GM23338 (cell line): Measurements from ENCODE around the gene DIO3. TPM values are rescaled to one million over a fixed set of nuclear protein-coding genes. Genes with fewer than 3 reads are reported as not detected.

Experiments
- ATAC-seq: fragments of 200-7000 bp; cut with Tn5 transposase; 3 replicates; pipeline ENCODE4 v1.9.1; 2020
- DNase-seq: peaks from one replicate; pipeline ENCODE4 v3.0.0-alpha.2; 2015; ENCODE audit warnings: low spot score
- H2AFZ ChIP-seq: fragments of 200-600 bp; sonication (generic); 2 replicates; pipeline ENCODE4 v1.8.0; 2016; ENCODE audit warnings: antibody characterized with exemption, mild to moderate bottlenecking, moderate library complexity
- H3F3A ChIP-seq: fragments of 200-600 bp; sonication (generic); replicated peaks from 2 replicates; pipeline ENCODE4 v1.8.0; 2017; ENCODE audit warnings: antibody characterized with exemption, mixed run types, low read depth
- H3K27ac ChIP-seq: fragments of 200-600 bp; sonication (generic); 2 replicates; pipeline ENCODE4 v1.6.1; 2016; ENCODE audit warnings: low read depth
- H3K27me3 ChIP-seq: fragments of 200-600 bp; sonication (generic); 2 replicates; pipeline ENCODE4 v1.8.0; 2016; ENCODE audit warnings: mild to moderate bottlenecking, mixed run types, moderate library complexity; ENCODE audit not compliant: insufficient read depth
- H3K36me3 ChIP-seq: fragments of 200-600 bp; sonication (generic); 2 replicates; pipeline ENCODE4 v1.8.0; 2016; ENCODE audit warnings: mild to moderate bottlenecking; ENCODE audit not compliant: insufficient read depth
- H3K4me1 ChIP-seq: fragments of 200-600 bp; sonication (generic); 2 replicates; pipeline ENCODE4 v1.8.0; 2016; ENCODE audit warnings: mild to moderate bottlenecking, moderate library complexity; ENCODE audit not compliant: insufficient read depth
- H3K4me2 ChIP-seq: fragments of 200-600 bp; sonication (generic); 2 replicates; pipeline ENCODE4 v1.7.1; 2017; ENCODE audit warnings: mixed run types
- H3K4me3 ChIP-seq: fragments of 200-600 bp; sonication (generic); 2 replicates; pipeline ENCODE4 v1.6.1; 2016; ENCODE audit warnings: mixed run types
- H3K79me2 ChIP-seq: fragments of 200-600 bp; sonication (generic); replicated peaks from 2 replicates; pipeline ENCODE4 v1.8.0; 2017; ENCODE audit warnings: mild to moderate bottlenecking; ENCODE audit not compliant: insufficient read depth
- H3K9me2 ChIP-seq: fragments of 200-600 bp; sonication (generic); 2 replicates; pipeline ENCODE4 v1.8.0; 2017; ENCODE audit not compliant: insufficient read depth
- H4K20me1 ChIP-seq: fragments of 200-600 bp; sonication (generic); replicated peaks from 2 replicates; pipeline ENCODE4 v1.8.0; 2017; ENCODE audit warnings: mild to moderate bottlenecking; ENCODE audit not compliant: insufficient read depth
- H3K27ac Mint-ChIP-seq: 2 replicates; pipeline ENCODE4 v1.8.0; 2020; ENCODE audit warnings: inconsistent platforms, mild to moderate bottlenecking, moderate library complexity, mixed read lengths
- H3K27me3 Mint-ChIP-seq: 3 replicates; pipeline ENCODE4 v1.8.0; 2022; ENCODE audit warnings: low read depth, mild to moderate bottlenecking, moderate library complexity, mixed read lengths, inconsistent platforms; ENCODE audit not compliant: insufficient read depth, poor library complexity
- H3K36me3 Mint-ChIP-seq: 3 replicates; pipeline ENCODE4 v1.8.0; 2021; ENCODE audit warnings: low read depth, mild to moderate bottlenecking, inconsistent platforms, moderate library complexity, mixed read lengths
- H3K4me1 Mint-ChIP-seq: 3 replicates; pipeline ENCODE4 v1.8.0; 2020; ENCODE audit warnings: mild to moderate bottlenecking, inconsistent platforms, mixed read lengths
- H3K4me3 Mint-ChIP-seq: 3 replicates; pipeline ENCODE4 v1.8.0; 2021; ENCODE audit warnings: moderate library complexity, mild to moderate bottlenecking, inconsistent platforms, mixed read lengths
- H3K9me3 Mint-ChIP-seq: 3 replicates; pipeline ENCODE4 v1.8.0; 2020; ENCODE audit warnings: moderate library complexity, mild to moderate bottlenecking, inconsistent platforms, mixed read lengths
- CREB1 ChIP-seq: fragments of 250-450 bp; sonication (Bioruptor Pico); IDR thresholded peaks from 2 replicates; pipeline ENCODE4 v1.5.0; 2020; ENCODE audit warnings: low read depth, mild to moderate bottlenecking, moderate library complexity
- CTCF ChIP-seq, 2 experiments: fragments of 200-600 bp in 1 of 2; sonication (generic) in 1 of 2; conservative IDR thresholded peaks; 2 replicates each; pipeline versions ENCODE4 v1.5.1 to v1.6.1; 2016 to 2017; ENCODE audit warnings: antibody characterized with exemption in 2 of 2, low read depth in 2 of 2, mild to moderate bottlenecking in 2 of 2, moderate library complexity in 1 of 2
- ETS1 ChIP-seq: IDR thresholded peaks from 2 replicates; pipeline ENCODE4 v1.6.1; 2016; ENCODE audit warnings: antibody characterized with exemption
- EZH2 ChIP-seq: fragments of 200-600 bp; sonication (generic); IDR thresholded peaks from one replicate; pipeline ENCODE4 v1.8.0; 2017; ENCODE audit warnings: antibody characterized with exemption, mild to moderate bottlenecking, low read depth; ENCODE audit not compliant: unreplicated experiment
- EZH2phosphoT487 ChIP-seq: fragments of 200-600 bp; sonication (generic); IDR thresholded peaks from one replicate; pipeline ENCODE4 v1.8.1; 2018; ENCODE audit warnings: antibody characterized with exemption; ENCODE audit not compliant: unreplicated experiment
- JUNB ChIP-seq: IDR thresholded peaks from one replicate; pipeline ENCODE4 v1.6.1; 2016; ENCODE audit warnings: antibody characterized with exemption; ENCODE audit not compliant: unreplicated experiment
- NANOG ChIP-seq: IDR thresholded peaks from 2 replicates; pipeline ENCODE4 v1.6.1; 2016; ENCODE audit warnings: antibody characterized with exemption, borderline replicate concordance
- POLR2AphosphoS5 ChIP-seq: IDR thresholded peaks from 2 replicates; pipeline ENCODE4 v1.6.1; 2016; ENCODE audit warnings: antibody characterized with exemption, low read depth
- REST ChIP-seq: IDR thresholded peaks from one replicate; pipeline ENCODE4 v1.6.1; 2018; ENCODE audit warnings: antibody characterized with exemption; ENCODE audit not compliant: unreplicated experiment
- STAT1 ChIP-seq: IDR thresholded peaks from one replicate; pipeline ENCODE4 v1.6.1; 2016; ENCODE audit warnings: antibody characterized with exemption; ENCODE audit not compliant: unreplicated experiment
- ZNF114 ChIP-seq: fragments of 250-450 bp; sonication (Bioruptor Pico); IDR thresholded peaks from 2 replicates; pipeline ENCODE4 v1.5.0; 2020; ENCODE audit warnings: mild to moderate bottlenecking, moderate library complexity
- ZNF331 ChIP-seq: fragments of 250-450 bp; sonication (Bioruptor Pico); IDR thresholded peaks from 2 replicates; pipeline ENCODE4 v1.5.0; 2020; ENCODE audit warnings: low read depth, mild to moderate bottlenecking, moderate library complexity
- ZNF462 ChIP-seq: fragments of 250-450 bp; sonication (Bioruptor Pico); IDR thresholded peaks from 2 replicates; pipeline ENCODE4 v1.5.0; 2020; ENCODE audit warnings: mild to moderate bottlenecking, moderate library complexity
- polyA plus RNA-seq: library from polyadenylated mRNA; unstranded; fragments of >200 nt; fragmentation: Nextera tagmentation; extraction: Ambion mirVana; gene quantifications from 2 replicates; pipeline ENCODE4 v1.2.1, GENCODE V29; 2016
- total RNA-seq: library from RNA; depleted of rRNA; stranded (reverse); fragments of >200 nt; shearing (Covaris generic); gene quantifications from 2 replicates; pipeline ENCODE4 v1.2.3, GENCODE V29; 2014

DIO3 gene
- total and polyA plus RNA-seq, 2 experiments from 2014 or later: 0.10 to 0.28 TPM

GRCh38 chr14:101589486-101590015 lies 28.3 kb downstream of the DIO3 start:
- TF ChIP-seq CTCF (conservative IDR thresholded peaks at IDR 0.05; ENCODE audit: low read depth in 2 of 2) (no peak), NANOG (no peak), CREB1 (CRISPR knock-in tag) (no peak), ZNF462 (CRISPR knock-in tag) (no peak), REST (no peak), ETS1 (no peak), EZH2phosphoT487 (no peak), POLR2AphosphoS5 (no peak), ZNF114 (CRISPR knock-in tag) (no peak), ZNF331 (CRISPR knock-in tag) (no peak), EZH2 (no peak), STAT1 (no peak), JUNB (no peak)
- no peak overlapping the region for H2AFZ ChIP-seq
- H3K4me1 ChIP-seq: no peaks in the 10 kb centered on the region
- H3K27ac Mint-ChIP-seq: no peak overlapping the region
- no peaks in the 10 kb centered on the region; the same call in 2 of the 3 replicates for H3K4me1 Mint-ChIP-seq
- H3K9me2 ChIP-seq: no peaks in the 10 kb centered on the region
- DNase-seq (no peak), ATAC-seq (no peak)
- H3K79me2 ChIP-seq: no peaks in the 10 kb centered on the region
- H3K4me2 ChIP-seq: no peak overlapping the region
- no peaks in the 10 kb centered on the region for H3K36me3 Mint-ChIP-seq
- no peaks in the 10 kb centered on the region for H3K9me3 Mint-ChIP-seq
- no peak overlapping the region for H3K4me3 ChIP-seq
- peaks cover 4% of the 10 kb centered on the region for H3K27me3 Mint-ChIP-seq
- no peak overlapping the region for H3K27ac ChIP-seq
- no peaks in the 10 kb centered on the region for H3F3A ChIP-seq
- H4K20me1 ChIP-seq: no peaks in the 10 kb centered on the region
- H3K4me3 Mint-ChIP-seq: no peak overlapping the region
- no peaks in the 10 kb centered on the region for H3K36me3 ChIP-seq
- H3K27me3 ChIP-seq: no peaks in the 10 kb centered on the region
